ENCODE data around the gene KLHL3. TPM values are rescaled to one million over a fixed set of nuclear protein-coding genes. Genes with fewer than 3 reads are reported as not detected.

KLHL3 gene
- total RNA-seq, 1 donor from 2014 or later: 2.2 TPM

Other genes with a start within 250 kb of the KLHL3 start
- not detected in 2 replicates for gene SPOCK1, start 236.8 kb downstream of the KLHL3 start, total RNA-seq
- gene HNRNPA0, start 18.3 kb upstream of the KLHL3 start, total RNA-seq: 38.3 and 38.6 TPM in 2 replicates
- not detected in 2 replicates for gene MYOT, start 131.8 kb upstream of the KLHL3 start, total RNA-seq
- not detected in 2 replicates for gene PKD2L2, start 153.4 kb upstream of the KLHL3 start, total RNA-seq